ENCODE data around the gene ACOXL. TPM values are rescaled to one million over a fixed set of nuclear protein-coding genes. Genes with fewer than 3 reads are reported as not detected.
A peak's percentile ranks its signal among the peaks of the same experiment; 100 is the strongest.
"Not testable (repeated sequence)": the region's sequence is repeated elsewhere in the genome, so short reads cannot be mapped to it uniquely, and the experiment has no call there.

The ACOXL gene
- total RNA-seq (2014; rRNA removed; shearing (Covaris generic)): not detected in 2 replicates

- DNase-seq (ENCODE audit: low spot score): no peak
Observed at GRCh38 chr2:110732422-110733413, at the start of gene ACOXL. TSS of gene ACOXL (plus strand) at chr2:110732573. CDS start at chr2:110768390, 35,817 bp downstream.

GRCh38 chr2:110682872-110683271, 49.5 kb upstream of the ACOXL start:
- DNase-seq (ENCODE audit: low spot score): no peak

- not testable (repeated sequence) for DNase-seq (ENCODE audit: low spot score)
Observed at GRCh38 chr2:110687775-110688484, 44.4 kb upstream of the ACOXL start.

GRCh38 chr2:110688594-110689091, 43.7 kb upstream of the ACOXL start:
- DNase-seq (ENCODE audit: low spot score): peak; percentile 82

- DNase-seq (ENCODE audit: low spot score): no peak
Observed at GRCh38 chr2:110690083-110690965, 42.0 kb upstream of the ACOXL start.

GRCh38 chr2:110691612-110692258, 40.6 kb upstream of the ACOXL start:
- DNase-seq (ENCODE audit: low spot score): no peak

GRCh38 chr2:110695146-110695898, 37.1 kb upstream of the ACOXL start:
- not testable (repeated sequence) for DNase-seq (ENCODE audit: low spot score)

- DNase-seq (ENCODE audit: low spot score): not testable (repeated sequence)
Observed at GRCh38 chr2:110698253-110698652, 34.1 kb upstream of the ACOXL start.

GRCh38 chr2:110702514-110703380, 29.6 kb upstream of the ACOXL start:
- DNase-seq (ENCODE audit: low spot score): no peak

- DNase-seq (ENCODE audit: low spot score): no peak
Observed at GRCh38 chr2:110707386-110707965, 24.9 kb upstream of the ACOXL start.

GRCh38 chr2:110708455-110708854, 23.9 kb upstream of the ACOXL start:
- DNase-seq (ENCODE audit: low spot score): no peak

GRCh38 chr2:110712737-110713136, 19.6 kb upstream of the ACOXL start:
- DNase-seq (ENCODE audit: low spot score): no peak

GRCh38 chr2:110713513-110714362, 18.6 kb upstream of the ACOXL start:
- DNase-seq (ENCODE audit: low spot score): no peak

GRCh38 chr2:110714452-110715224, 17.7 kb upstream of the ACOXL start:
- no peak for DNase-seq (ENCODE audit: low spot score)

- DNase-seq (ENCODE audit: low spot score): no peak
Observed at GRCh38 chr2:110716959-110717645, 15.3 kb upstream of the ACOXL start.

- no peak for DNase-seq (ENCODE audit: low spot score)
Observed at GRCh38 chr2:110717734-110718133, 14.6 kb upstream of the ACOXL start.

Data from A172 (cell line).